Endothelial cell of umbilical vein (primary cell): ENCODE data around the gene ADGRF3. TPM values are rescaled to one million over a fixed set of nuclear protein-coding genes. Genes with fewer than 3 reads are reported as not detected.

Experiments used
- Bru-seq: library from RNA; stranded (reverse); fragments of 400-500 nt; gene quantifications from one replicate; lab custom pipeline; 2021; lab: Mats Ljungman, UMichigan
- BruChase-seq, 2 experiments: library from RNA; stranded (reverse); fragments of 400-500 nt; gene quantifications; one replicate each; lab custom pipeline; 2021; lab: Mats Ljungman, UMichigan
- BruUV-seq: library from RNA; stranded (reverse); fragments of 400-500 nt; replicated peaks from 2 replicates; lab custom pipeline; 2021; lab: Mats Ljungman, UMichigan
- CTCF ChIA-PET: fragments of 300-600, 350-600 bp; sonication (Branson Sonifier 250); formaldehyde crosslinking; loops from one replicate; lab custom pipeline; 2021; ENCODE audit warnings: antibody characterized with exemption, inconsistent platforms; lab: Charles Lee
- POLR2A ChIA-PET: fragments of 300-600, 350-600 bp; sonication (Branson Sonifier 250); formaldehyde crosslinking; loops from one replicate; lab custom pipeline; 2021; ENCODE audit warnings: antibody characterized with exemption, inconsistent platforms; lab: Charles Lee
- DNase-seq: peaks from one replicate; pipeline ENCODE4 v3.0.0-alpha.2; 2011; ENCODE audit warnings: low read depth, low spot score
- FAIRE-seq: peaks from 2 replicates; lab custom pipeline; 2011; peaks lifted over from hg19 to GRCh38; lab: Jason Lieb, UNC
- H2AFZ ChIP-seq: 2 replicates; pipeline ENCODE4 v1.6.0; 2012; ENCODE audit warnings: low read depth, low read length, control low read depth, inconsistent platforms
- H3K27ac ChIP-seq: 2 replicates; pipeline ENCODE4 v1.5.1; 2011; ENCODE audit warnings: low read depth, mild to moderate bottlenecking, control low read depth, low read length, moderate library complexity; ENCODE audit not compliant: insufficient read depth
- H3K27me3 ChIP-seq, 2 experiments: 2 replicates each; pipeline versions ENCODE4 v1.6.0 to v1.6.1; 2011; ENCODE audit warnings: low read length in 2 of 2, mixed read lengths in 1 of 2; ENCODE audit not compliant: control insufficient read depth in 2 of 2, insufficient read depth in 2 of 2
- H3K36me3 ChIP-seq, 2 experiments: 2 replicates in 1 of 2; 3 replicates in 1 of 2; pipeline ENCODE4 v1.5.1; 2011; ENCODE audit warnings: low read length in 2 of 2, mild to moderate bottlenecking in 1 of 2, moderate library complexity in 1 of 2; ENCODE audit not compliant: control insufficient read depth in 2 of 2, insufficient read depth in 2 of 2; ENCODE audit errors: extremely low read depth in 1 of 2
- H3K4me1 ChIP-seq: 3 replicates; pipeline ENCODE4 v1.5.1; 2011; ENCODE audit warnings: mild to moderate bottlenecking, low read length; ENCODE audit not compliant: control insufficient read depth, insufficient read depth; ENCODE audit errors: extremely low read depth
- H3K4me2 ChIP-seq: 2 replicates; pipeline ENCODE4 v1.6.1; 2011; ENCODE audit warnings: low read length, control low read depth, mixed read lengths; ENCODE audit not compliant: insufficient read depth
- H3K4me3 ChIP-seq, 3 experiments: fragments of 200-600 bp in 1 of 3; sonication (generic), shearing (Covaris generic) in 1 of 3; replicated peaks in 1 of 3; 2 replicates each; pipeline ENCODE4 v1.5.1; 2011 to 2016; ENCODE audit warnings: control low read depth in 3 of 3, low read length in 3 of 3, mild to moderate bottlenecking in 2 of 3, inconsistent platforms in 1 of 3, low read depth in 1 of 3, moderate library complexity in 1 of 3; ENCODE audit not compliant: insufficient read depth in 1 of 3
- H3K79me2 ChIP-seq: 2 replicates; pipeline ENCODE4 v1.6.0; 2012; ENCODE audit warnings: low read length, inconsistent platforms; ENCODE audit not compliant: control insufficient read depth, insufficient read depth
- H3K9ac ChIP-seq: replicated peaks from 2 replicates; pipeline ENCODE3; 2011; ENCODE audit warnings: low read length, control low read depth; ENCODE audit not compliant: insufficient read depth; ENCODE audit errors: extremely low read depth
- H3K9me1 ChIP-seq: replicated peaks from 3 replicates; pipeline ENCODE4 v1.6.0; 2011; ENCODE audit warnings: mild to moderate bottlenecking, low read length; ENCODE audit not compliant: control insufficient read depth, insufficient read depth; ENCODE audit errors: extremely low read depth
- H3K9me3 ChIP-seq: replicated peaks from 2 replicates; pipeline ENCODE4 v1.5.1; 2012; ENCODE audit warnings: low read length, inconsistent platforms; ENCODE audit not compliant: control insufficient read depth, insufficient read depth
- H4K20me1 ChIP-seq: replicated peaks from 2 replicates; pipeline ENCODE3; 2011; ENCODE audit warnings: mild to moderate bottlenecking, low read length; ENCODE audit not compliant: control insufficient read depth, insufficient read depth; ENCODE audit errors: extremely low read depth
- CTCF ChIP-seq, 2 donors: IDR thresholded peaks; 1 replicate in 1 of 2; 2 replicates in 1 of 2; pipeline ENCODE4 v1.5.1; 2011; ENCODE audit warnings: low read length in 2 of 2, mild to moderate bottlenecking in 2 of 2, moderate library complexity in 2 of 2, control low read depth in 1 of 2, inconsistent platforms in 1 of 2, low read depth in 1 of 2; ENCODE audit not compliant: insufficient read depth in 1 of 2; ENCODE audit errors: extremely low read depth in 1 of 2
- EZH2 ChIP-seq: IDR thresholded peaks from 2 replicates; pipeline ENCODE4 v1.6.1; 2012; ENCODE audit warnings: borderline replicate concordance, low read depth, mild to moderate bottlenecking, moderate library complexity, low read length, inconsistent platforms; ENCODE audit not compliant: severe bottlenecking
- POLR2AphosphoS5 ChIP-seq: IDR thresholded peaks from 2 replicates; pipeline ENCODE4 v1.6.1; 2012; ENCODE audit warnings: low read depth, mild to moderate bottlenecking, control low read depth, low read length, moderate library complexity; ENCODE audit not compliant: insufficient read depth
- dilution Hi-C: fragments of 300-500 bp; cut with MboI; formaldehyde crosslinking; loops from one replicate; pipeline ENCODE4 v1.15.0; 2019; ENCODE audit warnings: low sequenced_read_pairs; ENCODE audit not compliant: extremely low pct_ligation_motif_present
- intact Hi-C: fragments of 100-400 bp; cut with micrococcal nuclease; formaldehyde crosslinking; loops from one replicate; pipeline ENCODE4 v1.10.0; 2022
- long read RNA-seq: library from polyadenylated mRNA; stranded (forward); transcript quantifications from one replicate; pipeline ENCODE4 v2.0.0, GENCODE V29; 2021
- polyA minus RNA-seq, 3 experiments: library from RNA; depleted of rRNA, polyadenylated mRNA; stranded (reverse); fragments of >200 nt; gene quantifications; 1 replicate in 1 of 3; 2 replicates in 2 of 3; pipeline ENCODE4 v1.2.3, GENCODE V29; 2011
- polyA plus RNA-seq, 4 experiments: library from polyadenylated mRNA; depleted of rRNA in 3 of 4; stranded (reverse) in 3 of 4; unstranded in 1 of 4; fragments of >200 nt; gene quantifications; 2 replicates each; pipeline versions ENCODE4 v1.2.1 to v1.2.3, GENCODE V29; 2011 to 2012; ENCODE audit warnings: missing spikeins in 1 of 4
- total RNA-seq: library from RNA; stranded (reverse); gene quantifications from 2 replicates; pipeline ENCODE4 v1.2.3, GENCODE V29; 2021

Gene ADGRF3
- total RNA-seq (0.18 and 0.73 TPM in 2 replicates), polyA plus RNA-seq (0.21 and 0.30 TPM in 2 replicates), polyA minus RNA-seq (0.28 TPM in 1 of 2 replicates, not detected in the other), Bru-seq, nascent RNA (percentile 30 among the genes with signal in this experiment), BruChase-seq, experiment 1, labeled RNA remaining after a 6-hour chase (percentile 25 among the genes with signal in this experiment), BruChase-seq, experiment 2, labeled RNA remaining after a 2-hour chase (percentile 33 among the genes with signal in this experiment)
- 0.18 and 0.54 TPM in 2 replicates for polyA plus RNA-seq (2011; cell fraction: cytosol; rRNA removed)
- 1.6 and 2.8 TPM in 2 replicates for polyA plus RNA-seq (2011; cell fraction: nucleus; rRNA removed)
- 0.04 and 0.19 TPM in 2 replicates for polyA plus RNA-seq (2012)
- polyA minus RNA-seq (2011; cell fraction: cytosol; rRNA and poly(A)+ RNA removed), result 0.31 TPM
- 0.29 and 0.72 TPM in 2 replicates for polyA minus RNA-seq (2011; cell fraction: nucleus; rRNA and poly(A)+ RNA removed)
- long read RNA-seq, partial matches to known transcripts, result 0 of 2 reads
- long read RNA-seq, other reads (novel, unspliced or antisense), result 2 of 2 reads

- H3K4me2 ChIP-seq, result peak within 1 kb of the TSS; percentile 95
- H3K4me1 ChIP-seq, result peaks cover 20% of the 10 kb centered on the region
- DNase-seq (peak; percentile 67), FAIRE-seq (peak; percentile 83)
- no peaks in the 10 kb centered on the region for H3K27me3 ChIP-seq
- H3K9ac ChIP-seq, result peak within 1 kb of the TSS; percentile 96
- intact Hi-C loops (no loop called here), dilution Hi-C loops (no loop called here)
- H4K20me1 ChIP-seq, result no peaks in the 10 kb centered on the region
- no peaks in the 10 kb centered on the region for H3K9me3 ChIP-seq
- POLR2A ChIA-PET, result no interaction called here
- CTCF ChIA-PET, result interaction anchor here (0.6 to 0.8 kb wide), 2 partner anchors 20 to 156 kb away, joined by 3 to 4 read pairs; no protein-coding TSS in a partner anchor
- H3K36me3 ChIP-seq, result no peaks in the 10 kb centered on the region
- H3K27ac ChIP-seq, result peak within 1 kb of the TSS; percentile 93
- H3K79me2 ChIP-seq, result peaks cover 46% of the 10 kb centered on the region
- peak within 1 kb of the TSS; percentile 94 for H2AFZ ChIP-seq
- peak within 1 kb of the TSS; percentile 83 to 93 (median 90) for H3K4me3 ChIP-seq
- TF ChIP-seq POLR2AphosphoS5 (no peak), CTCF (IDR thresholded peaks at IDR 0.05; ENCODE audit: extremely low read depth in 1 of 2, insufficient read depth in 1 of 2, low read depth in 1 of 2, low read length in 2 of 2) (no peak), EZH2 (no peak)
- H3K9me1 ChIP-seq, result no peaks in the 10 kb centered on the region
- BruUV-seq, result TSS peak; percentile 48
These were observed at the start of gene ADGRF3 for GRCh38 chr2:26346454-26347053. Gene ADGRF3 (minus strand): TSS chr2:26346789. CDS start chr2:26346234, 555 bp downstream.
